ENCODE data around the gene SPI1. TPM values are rescaled to one million over a fixed set of nuclear protein-coding genes. Genes with fewer than 3 reads are reported as not detected.
"Not testable (repeated sequence)": the region's sequence is repeated elsewhere in the genome, so short reads cannot be mapped to it uniquely, and the experiment has no call there.

The SPI1 gene
- total RNA-seq, 3 donors from 2014 or later, result 12.5 to 34.9 (median 15.2) TPM

- TF ChIP-seq CTCF (IDR thresholded peaks at IDR 0.05), result no peak
- no peak for TF ChIP-seq POLR2A (IDR thresholded peaks at IDR 0.05)
- TF ChIP-seq POLR2AphosphoS5 (IDR thresholded peaks at IDR 0.05), result no peak
- H3K9me3 ChIP-seq, result no peaks in the 10 kb centered on the region
- H3K4me3 ChIP-seq, result no peak overlapping the region
- intact Hi-C loops (cut with DNase I; ENCODE audit: low total_unique reads), result no loop called here
- no peaks in the 10 kb centered on the region for H3K36me3 ChIP-seq
- H3K4me1 ChIP-seq, result no peaks in the 10 kb centered on the region
- no peak overlapping the region for H3K27ac ChIP-seq
- no peaks in the 10 kb centered on the region for H3K27me3 ChIP-seq
- DNase-seq (ENCODE audit: low spot score in 2 of 2), result no peak
Measured at GRCh38 chr11:47317064-47317828, 61.1 kb downstream of the SPI1 start.

DNA sequence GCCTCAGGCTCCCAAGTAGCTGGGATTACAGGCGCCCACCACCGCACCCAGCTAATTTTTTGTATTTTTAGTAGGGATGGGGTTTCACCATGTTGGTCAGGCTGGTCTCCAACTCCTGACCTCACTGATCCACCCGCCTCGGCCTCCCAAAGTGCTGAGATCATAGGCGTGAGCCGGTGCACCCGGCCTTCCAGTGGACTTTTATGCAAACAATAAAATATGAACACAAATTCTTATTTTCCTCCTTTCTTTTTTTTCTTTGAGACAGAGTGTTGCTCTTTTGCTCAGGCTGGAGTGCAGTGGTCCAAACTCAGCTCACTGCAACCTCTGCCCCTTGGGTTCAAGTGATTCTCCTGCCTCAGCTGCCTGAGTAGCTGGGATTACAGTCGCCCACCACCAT is 61.8 kb downstream of the SPI1 start:
- H3K9me3 ChIP-seq; H3K4me1 ChIP-seq; H3K4me3 ChIP-seq; H3K27ac ChIP-seq; H3K36me3 ChIP-seq; H3K27me3 ChIP-seq; DNase-seq (ENCODE audit: low spot score in 2 of 2); intact Hi-C loops (cut with DNase I; ENCODE audit: low total_unique reads): not testable (repeated sequence)

GRCh38 chr11:47314992-47315391 is 63.4 kb downstream of the SPI1 start:
- H3K36me3 ChIP-seq, result peaks cover 7% of the 10 kb centered on the region
- H3K27ac ChIP-seq, result no peak overlapping the region
- H3K9me3 ChIP-seq, result no peaks in the 10 kb centered on the region
- DNase-seq (ENCODE audit: low spot score in 2 of 2), result no peak
- no peaks in the 10 kb centered on the region for H3K27me3 ChIP-seq
- no peaks in the 10 kb centered on the region for H3K4me1 ChIP-seq
- H3K4me3 ChIP-seq, result no peak overlapping the region
- intact Hi-C loops (cut with DNase I; ENCODE audit: low total_unique reads), result no loop called here
- TF ChIP-seq CTCF (IDR thresholded peaks at IDR 0.05) (no peak), POLR2AphosphoS5 (IDR thresholded peaks at IDR 0.05) (no peak), POLR2A (IDR thresholded peaks at IDR 0.05) (no peak)

GRCh38 chr11:47308050-47308823 is 70.1 kb downstream of the SPI1 start:
- intact Hi-C loops (cut with DNase I; ENCODE audit: low total_unique reads), result no loop called here
- Histone ChIP-seq H3K4me3 (no peak overlapping the region), H3K9me3 (no peaks in the 10 kb centered on the region), H3K36me3 (peaks cover 22% of the 10 kb centered on the region), H3K4me1 (peaks cover 0 to 3% of the 10 kb centered on the region in 2 donors), H3K27ac (no peak overlapping the region), H3K27me3 (no peaks in the 10 kb centered on the region)
- TF ChIP-seq CTCF (IDR thresholded peaks at IDR 0.05), result no peak
- TF ChIP-seq POLR2AphosphoS5 (IDR thresholded peaks at IDR 0.05), result no peak
- TF ChIP-seq POLR2A (IDR thresholded peaks at IDR 0.05), result no peak
- no peak for DNase-seq (ENCODE audit: low spot score in 2 of 2)

GRCh38 chr11:47306484-47306844 is 71.9 kb downstream of the SPI1 start:
- peak overlapping the region in 1 of 2 donors; percentile 63 for H3K27ac ChIP-seq
- intact Hi-C loops (cut with DNase I; ENCODE audit: low total_unique reads), result no loop called here
- H3K27me3 ChIP-seq, result no peaks in the 10 kb centered on the region
- no peak overlapping the region for H3K4me3 ChIP-seq
- H3K4me1 ChIP-seq, result peaks cover 0 to 3% of the 10 kb centered on the region in 2 donors
- peaks cover 31% of the 10 kb centered on the region for H3K36me3 ChIP-seq
- no peak for DNase-seq (ENCODE audit: low spot score in 2 of 2)
- peaks cover 6 to 13% of the 10 kb centered on the region in 2 donors for H3K9me3 ChIP-seq
- no peak for TF ChIP-seq POLR2A (IDR thresholded peaks at IDR 0.05)
- TF ChIP-seq CTCF (IDR thresholded peaks at IDR 0.05), result no peak
- no peak for TF ChIP-seq POLR2AphosphoS5 (IDR thresholded peaks at IDR 0.05)

Data from breast epithelium (tissue), 4 donors.